Neural cell (in vitro differentiated cells): ENCODE measurements around the gene FRK.

Experiments
- EP300 ChIP-seq: fragments of 450-650 bp; conservative IDR thresholded peaks from 2 replicates; pipeline ENCODE4 v1.6.1; 2014; ENCODE audit warnings: antibody characterized with exemption, mild to moderate bottlenecking, moderate library complexity; ENCODE audit not compliant: poor library complexity, severe bottlenecking
- EZH2 ChIP-seq: fragments of 200-600, 300-800 bp; shearing (Covaris generic), sonication (generic); IDR thresholded peaks from 2 replicates; pipeline ENCODE4 v1.6.1; 2014; ENCODE audit warnings: antibody characterized with exemption, low read length, borderline replicate concordance, mild to moderate bottlenecking; ENCODE audit not compliant: insufficient read depth, poor library complexity, severe bottlenecking
- MXI1 ChIP-seq: fragments of 450-650 bp; conservative IDR thresholded peaks from 2 replicates; pipeline ENCODE4 v1.6.1; 2014; ENCODE audit warnings: antibody characterized with exemption, mild to moderate bottlenecking; ENCODE audit not compliant: poor library complexity, severe bottlenecking
- POLR2AphosphoS5 ChIP-seq: IDR thresholded peaks from 2 replicates; pipeline ENCODE4 v1.6.1; 2012
- REST ChIP-seq: IDR thresholded peaks from 2 replicates; pipeline ENCODE4 v1.6.1; 2012; ENCODE audit warnings: borderline replicate concordance
- TAF1 ChIP-seq: IDR thresholded peaks from 2 replicates; pipeline ENCODE4 v1.6.1; 2012; ENCODE audit warnings: low read depth
- TF ChIP-seq, protein P1 (sequence below): fragments of 450-650 bp; IDR thresholded peaks from 2 replicates; pipeline ENCODE4 v1.5.1; 2014; ENCODE audit warnings: antibody characterized with exemption, mild to moderate bottlenecking, moderate library complexity; ENCODE audit not compliant: poor library complexity, severe bottlenecking

DNA sequence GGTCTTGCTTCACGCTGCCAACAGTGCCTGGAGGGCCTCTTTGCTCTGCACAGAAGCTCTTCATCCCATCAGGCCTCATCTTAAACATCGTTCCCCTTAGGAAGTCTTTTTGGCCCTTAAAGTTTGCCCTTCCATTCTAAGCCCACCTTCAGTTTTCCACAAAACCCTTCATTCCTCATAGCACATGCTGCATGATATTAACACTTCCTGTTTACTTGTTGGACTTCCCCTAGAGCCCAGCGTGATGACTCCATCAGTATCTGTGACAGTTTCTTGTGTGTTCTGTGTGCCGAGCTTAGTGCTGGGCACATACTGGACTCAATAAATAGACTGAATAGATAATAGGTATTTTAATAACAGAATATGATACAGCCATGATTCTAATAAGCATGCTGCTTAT is 42.2 kb upstream of the FRK start:
- TF ChIP-seq, protein P1, sequence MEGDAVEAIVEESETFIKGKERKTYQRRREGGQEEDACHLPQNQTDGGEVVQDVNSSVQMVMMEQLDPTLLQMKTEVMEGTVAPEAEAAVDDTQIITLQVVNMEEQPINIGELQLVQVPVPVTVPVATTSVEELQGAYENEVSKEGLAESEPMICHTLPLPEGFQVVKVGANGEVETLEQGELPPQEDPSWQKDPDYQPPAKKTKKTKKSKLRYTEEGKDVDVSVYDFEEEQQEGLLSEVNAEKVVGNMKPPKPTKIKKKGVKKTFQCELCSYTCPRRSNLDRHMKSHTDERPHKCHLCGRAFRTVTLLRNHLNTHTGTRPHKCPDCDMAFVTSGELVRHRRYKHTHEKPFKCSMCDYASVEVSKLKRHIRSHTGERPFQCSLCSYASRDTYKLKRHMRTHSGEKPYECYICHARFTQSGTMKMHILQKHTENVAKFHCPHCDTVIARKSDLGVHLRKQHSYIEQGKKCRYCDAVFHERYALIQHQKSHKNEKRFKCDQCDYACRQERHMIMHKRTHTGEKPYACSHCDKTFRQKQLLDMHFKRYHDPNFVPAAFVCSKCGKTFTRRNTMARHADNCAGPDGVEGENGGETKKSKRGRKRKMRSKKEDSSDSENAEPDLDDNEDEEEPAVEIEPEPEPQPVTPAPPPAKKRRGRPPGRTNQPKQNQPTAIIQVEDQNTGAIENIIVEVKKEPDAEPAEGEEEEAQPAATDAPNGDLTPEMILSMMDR = no peak
- TF ChIP-seq EZH2 (no peak), MXI1 (no peak), REST (no peak), EP300 (no peak), TAF1 (no peak), POLR2AphosphoS5 (no peak)
